A549 (cell line): Measurements from ENCODE around the gene WBP1L.

Source experiments
- CTCF ChIP-seq: fragments of >200 bp; sonication (Bioruptor Twin); formaldehyde crosslinking; IDR thresholded peaks from 3 replicates; pipeline ENCODE4 v1.5.1; 2016
- ESRRA ChIP-seq: fragments of 150-350 bp; IDR thresholded peaks from 2 replicates; pipeline ENCODE4 v1.6.1; 2014; ENCODE audit warnings: mild to moderate bottlenecking, low read length, borderline replicate concordance
- HEYL ChIP-seq: fragments of 250-450 bp; sonication (Bioruptor Pico); IDR thresholded peaks from 2 replicates; pipeline ENCODE4 v1.8.0; 2021; ENCODE audit warnings: mild to moderate bottlenecking, moderate library complexity
- JUNB ChIP-seq: fragments of >200 bp; sonication (Bioruptor Twin); formaldehyde crosslinking; IDR thresholded peaks from 2 replicates; pipeline ENCODE4 v1.6.1; 2016
- KDM5A ChIP-seq: fragments of 200-600 bp; sonication (generic); IDR thresholded peaks from 2 replicates; pipeline ENCODE4 v1.6.1; 2016; ENCODE audit warnings: antibody characterized with exemption, mild to moderate bottlenecking
- MAFK ChIP-seq: fragments of 450-650 bp; IDR thresholded peaks from 2 replicates; pipeline ENCODE4 v1.6.1; 2014; ENCODE audit not compliant: partially characterized antibody
- MAX ChIP-seq: IDR thresholded peaks from 2 replicates; pipeline ENCODE4 v1.6.1; 2012
- MAZ ChIP-seq: fragments of 150-350 bp; IDR thresholded peaks from 2 replicates; pipeline ENCODE4 v1.6.1; 2014; ENCODE audit warnings: antibody characterized with exemption, low read depth, low read length, borderline replicate concordance
- RAD21 ChIP-seq, 2 experiments: fragments of >200 bp in 1 of 2; sonication (Bioruptor Twin) in 1 of 2; formaldehyde crosslinking in 1 of 2; IDR thresholded peaks in 1 of 2; conservative IDR thresholded peaks in 1 of 2; 2 replicates in 1 of 2; 3 replicates in 1 of 2; pipeline ENCODE4 v1.6.1; 2012 to 2018; ENCODE audit warnings: inconsistent platforms in 1 of 2
- RCOR1 ChIP-seq: fragments of 150-350 bp; IDR thresholded peaks from 2 replicates; pipeline ENCODE4 v1.6.1; 2014; ENCODE audit warnings: antibody characterized with exemption, low read length, low read depth
- SMC3 ChIP-seq: fragments of >200 bp; sonication (Bioruptor Twin); formaldehyde crosslinking; IDR thresholded peaks from 3 replicates; pipeline ENCODE4 v1.6.1; 2018; ENCODE audit warnings: inconsistent platforms
- USF2 ChIP-seq: fragments of 450-650 bp; IDR thresholded peaks from 2 replicates; pipeline ENCODE4 v1.6.1; 2014; ENCODE audit warnings: antibody characterized with exemption
- ZSCAN20 ChIP-seq: fragments of 250-450 bp; sonication (Bioruptor Pico); IDR thresholded peaks from 2 replicates; pipeline ENCODE4 v1.8.0; 2022; ENCODE audit warnings: mild to moderate bottlenecking, moderate library complexity

- no peak for TF ChIP-seq ESRRA
- no peak for TF ChIP-seq SMC3
- TF ChIP-seq CTCF, result no peak
- TF ChIP-seq RAD21 (conservative IDR thresholded peaks at IDR 0.05 in 1 of 2, IDR thresholded peaks at IDR 0.05 in 1 of 2), result no peak
- TF ChIP-seq ZSCAN20 (CRISPR knock-in tag), result no peak
- TF ChIP-seq MAZ, result no peak
- no peak for TF ChIP-seq HEYL (CRISPR knock-in tag)
- TF ChIP-seq KDM5A, result no peak
- TF ChIP-seq USF2, result no peak
- no peak for TF ChIP-seq JUNB
- no peak for TF ChIP-seq MAFK
- no peak for TF ChIP-seq RCOR1
- no peak for TF ChIP-seq MAX
These were observed 21.8 kb upstream of the WBP1L start for GRCh38 chr10:102721954-102722353.
